Fibroblast of lung (primary cell): Measurements from ENCODE around the gene CLEC16A.

Source experiments
- EZH2 ChIP-seq: IDR thresholded peaks from 2 replicates; pipeline ENCODE4 v1.5.1; 2012; ENCODE audit warnings: low read length, control low read depth, mild to moderate bottlenecking; ENCODE audit errors: missing control alignments
- TF ChIP-seq, protein P1 (sequence below), 2 donors: IDR thresholded peaks in 1 of 2; conservative IDR thresholded peaks in 1 of 2; 1 replicate in 1 of 2; 2 replicates in 1 of 2; pipeline ENCODE4 v1.5.1; 2011 to 2012; ENCODE audit warnings: low read length in 2 of 2, control low read depth in 1 of 2, inconsistent platforms in 1 of 2, low read depth in 1 of 2, mild to moderate bottlenecking in 1 of 2

DNA sequence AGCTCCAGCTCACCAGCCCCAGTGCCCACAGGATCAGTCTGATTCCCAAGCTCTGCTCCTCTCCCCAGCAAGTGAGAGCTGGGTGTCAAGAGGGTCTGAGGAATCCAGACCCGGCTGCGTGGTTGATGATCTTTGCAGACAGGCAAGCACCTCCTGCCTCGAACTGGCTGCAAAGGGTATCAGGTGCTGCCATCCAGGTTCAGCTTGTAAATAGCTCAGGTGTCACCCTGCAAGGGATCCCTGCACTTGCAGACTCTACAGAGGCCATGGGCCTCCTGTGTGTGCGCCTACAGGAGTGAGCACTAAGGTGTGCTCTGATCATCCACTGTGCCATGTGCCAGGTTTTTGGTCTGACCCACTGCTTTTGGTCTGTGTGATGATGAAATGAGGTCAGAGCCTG, 18.3 kb upstream of the CLEC16A start:
- TF ChIP-seq, protein P1, sequence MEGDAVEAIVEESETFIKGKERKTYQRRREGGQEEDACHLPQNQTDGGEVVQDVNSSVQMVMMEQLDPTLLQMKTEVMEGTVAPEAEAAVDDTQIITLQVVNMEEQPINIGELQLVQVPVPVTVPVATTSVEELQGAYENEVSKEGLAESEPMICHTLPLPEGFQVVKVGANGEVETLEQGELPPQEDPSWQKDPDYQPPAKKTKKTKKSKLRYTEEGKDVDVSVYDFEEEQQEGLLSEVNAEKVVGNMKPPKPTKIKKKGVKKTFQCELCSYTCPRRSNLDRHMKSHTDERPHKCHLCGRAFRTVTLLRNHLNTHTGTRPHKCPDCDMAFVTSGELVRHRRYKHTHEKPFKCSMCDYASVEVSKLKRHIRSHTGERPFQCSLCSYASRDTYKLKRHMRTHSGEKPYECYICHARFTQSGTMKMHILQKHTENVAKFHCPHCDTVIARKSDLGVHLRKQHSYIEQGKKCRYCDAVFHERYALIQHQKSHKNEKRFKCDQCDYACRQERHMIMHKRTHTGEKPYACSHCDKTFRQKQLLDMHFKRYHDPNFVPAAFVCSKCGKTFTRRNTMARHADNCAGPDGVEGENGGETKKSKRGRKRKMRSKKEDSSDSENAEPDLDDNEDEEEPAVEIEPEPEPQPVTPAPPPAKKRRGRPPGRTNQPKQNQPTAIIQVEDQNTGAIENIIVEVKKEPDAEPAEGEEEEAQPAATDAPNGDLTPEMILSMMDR (conservative IDR thresholded peaks at IDR 0.05 in 1 of 2, IDR thresholded peaks at IDR 0.05 in 1 of 2; ENCODE audit: low read depth in 1 of 2, low read length in 2 of 2), result no peak
- TF ChIP-seq EZH2, result no peak
